ENCODE measurements around the gene PTPRS. TPM values are rescaled to one million over a fixed set of nuclear protein-coding genes. Genes with fewer than 3 reads are reported as not detected.
"Not testable (repeated sequence)": the region's sequence is repeated elsewhere in the genome, so short reads cannot be mapped to it uniquely, and the experiment has no call there.

PTPRS gene
- polyA plus RNA-seq, 6 donors from 2014 or later: 0.19 to 1.5 (median 0.73) TPM; not detected in 1

DNA sequence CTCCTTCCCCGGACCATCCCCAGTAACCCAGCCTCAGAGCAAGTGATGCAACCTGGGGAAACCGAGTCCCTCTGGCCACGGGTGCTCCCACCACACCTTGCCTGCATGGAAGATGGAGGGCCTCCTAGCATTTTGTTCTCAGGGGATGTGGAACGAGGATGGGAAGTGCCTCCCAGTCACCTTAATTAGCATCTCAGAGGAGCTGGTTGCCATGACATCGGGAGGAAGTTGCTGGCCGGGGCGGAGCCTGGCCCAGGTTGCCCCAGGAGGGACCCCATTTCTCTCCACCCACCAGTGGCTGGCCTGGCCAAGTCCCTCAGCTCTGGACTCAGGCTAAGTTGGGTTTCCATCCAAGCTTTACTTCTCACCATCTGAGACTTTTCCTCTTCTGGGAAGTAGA is 24.1 kb upstream of the PTPRS start:
- DNase-seq: no peak
- ATAC-seq (ENCODE audit: low read depth in 2 of 2): no peak
- Mint-ChIP-seq H3K4me3 (no peak overlapping the region), H3K36me3 (no peaks in the 10 kb centered on the region), H3K27me3 (peaks cover 11 to 15% (median 11%) of the 10 kb centered on the region in 3 donors), H3K4me1 (peaks cover 0 to 1% (median 0%) of the 10 kb centered on the region in 3 donors), H3K9me3 (peaks cover 0 to 2% (median 0%) of the 10 kb centered on the region in 7 donors), H3K27ac (no peak overlapping the region)

DNA sequence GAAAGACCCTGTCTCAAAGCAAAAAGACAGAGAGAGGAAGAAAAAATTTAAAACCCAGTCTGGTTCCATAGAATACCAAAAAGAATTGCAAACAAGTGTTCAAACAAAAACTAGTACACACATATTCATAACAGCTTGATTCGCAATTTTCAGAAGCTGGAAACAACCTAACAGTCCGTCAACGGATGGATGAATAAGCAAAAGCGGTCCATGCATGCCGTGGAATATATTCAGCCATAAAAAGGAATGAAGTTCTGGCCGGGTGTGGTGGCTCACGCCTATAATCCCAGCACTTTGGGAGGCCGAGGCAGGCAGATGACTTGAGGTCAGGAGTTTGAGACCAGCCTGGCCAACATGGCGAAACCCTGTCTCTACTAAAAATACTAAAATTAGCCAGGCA is 21.2 kb upstream of the PTPRS start:
- peaks cover 16 to 34% (median 28%) of the 10 kb centered on the region in 3 donors for H3K27me3 Mint-ChIP-seq
- H3K9me3 Mint-ChIP-seq; H3K4me3 Mint-ChIP-seq; DNase-seq; H3K36me3 Mint-ChIP-seq; ATAC-seq (ENCODE audit: low read depth in 2 of 2); H3K4me1 Mint-ChIP-seq; H3K27ac Mint-ChIP-seq: not testable (repeated sequence)

DNA sequence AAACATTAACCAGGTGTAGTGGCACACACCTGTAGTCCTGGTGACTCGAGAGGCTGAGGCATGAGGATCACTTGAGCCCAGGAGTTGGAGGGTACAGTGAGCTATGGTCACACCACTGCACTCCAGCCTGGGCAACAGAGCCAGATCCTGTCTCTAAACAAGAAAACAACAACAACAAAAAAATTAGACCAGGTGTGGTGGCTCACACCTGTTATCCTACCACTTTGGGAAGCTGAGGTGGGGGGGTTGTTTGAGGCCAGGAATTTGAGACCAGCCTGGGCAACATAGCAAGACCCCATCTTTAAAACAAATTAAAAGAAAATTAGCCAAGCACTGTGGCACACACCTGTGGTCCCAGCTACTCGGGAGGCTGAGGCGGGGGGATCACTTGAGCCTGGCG is 20.8 kb upstream of the PTPRS start:
- H3K36me3 Mint-ChIP-seq: peaks cover 0 to 3% of the 10 kb centered on the region in 2 donors
- no peak overlapping the region for H3K27ac Mint-ChIP-seq
- H3K4me1 Mint-ChIP-seq: peaks cover 0 to 1% (median 0%) of the 10 kb centered on the region in 3 donors
- peaks cover 16 to 38% (median 32%) of the 10 kb centered on the region in 3 donors for H3K27me3 Mint-ChIP-seq
- no peak overlapping the region for H3K4me3 Mint-ChIP-seq
- DNase-seq (no peak), ATAC-seq (ENCODE audit: low read depth in 2 of 2) (no peak)
- peaks cover 0 to 6% (median 0%) of the 10 kb centered on the region in 7 donors for H3K9me3 Mint-ChIP-seq

DNA sequence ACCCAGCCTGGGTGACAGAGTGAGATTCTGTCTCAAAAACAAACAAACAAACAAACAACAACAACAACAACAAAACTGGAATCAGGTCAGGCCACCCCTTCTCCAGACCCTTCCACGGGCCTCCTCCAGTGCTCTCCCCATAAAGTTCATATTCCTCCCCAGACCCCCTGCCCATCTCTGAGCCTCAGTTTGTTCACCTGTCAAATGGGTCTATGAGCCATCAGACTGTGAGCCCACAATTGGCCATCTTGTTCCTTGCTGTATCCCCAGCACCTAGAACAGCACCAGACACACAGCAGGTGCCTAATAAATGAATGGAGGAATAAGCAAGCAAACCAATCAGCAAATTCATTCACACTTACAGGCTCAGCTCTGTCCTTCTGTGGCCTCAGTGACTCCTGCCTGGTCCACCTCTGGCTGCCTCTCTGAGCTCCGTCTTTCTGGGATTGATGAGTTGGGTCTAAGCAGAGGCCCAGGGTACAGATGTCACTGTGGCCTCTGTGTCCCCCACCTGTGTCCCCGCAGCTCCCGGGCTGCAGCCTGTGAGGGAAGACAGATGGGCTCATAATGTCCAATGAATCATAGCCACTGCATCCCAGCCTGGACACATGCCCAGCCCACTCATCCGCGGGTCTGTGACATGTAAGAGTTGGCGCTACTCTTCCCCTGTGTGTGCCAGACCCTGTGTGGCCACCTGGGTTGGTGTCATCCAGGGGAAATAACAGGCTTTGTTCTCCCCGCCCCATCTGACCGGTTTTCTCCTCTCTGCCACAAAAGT is 19.6 kb upstream of the PTPRS start:
- no peak for ATAC-seq (ENCODE audit: low read depth in 2 of 2)
- Mint-ChIP-seq H3K27ac (peak overlapping the region in 1 of 6 donors; percentile 61), H3K36me3 (peaks cover 0 to 3% of the 10 kb centered on the region in 2 donors), H3K4me3 (peak overlapping the region in 2 of 8 donors; percentile 1 to 57), H3K4me1 (no peaks in the 10 kb centered on the region), H3K27me3 (peaks cover 16 to 50% (median 44%) of the 10 kb centered on the region in 3 donors), H3K9me3 (peaks cover 0 to 6% (median 0%) of the 10 kb centered on the region in 7 donors)
- DNase-seq: no peak

DNA sequence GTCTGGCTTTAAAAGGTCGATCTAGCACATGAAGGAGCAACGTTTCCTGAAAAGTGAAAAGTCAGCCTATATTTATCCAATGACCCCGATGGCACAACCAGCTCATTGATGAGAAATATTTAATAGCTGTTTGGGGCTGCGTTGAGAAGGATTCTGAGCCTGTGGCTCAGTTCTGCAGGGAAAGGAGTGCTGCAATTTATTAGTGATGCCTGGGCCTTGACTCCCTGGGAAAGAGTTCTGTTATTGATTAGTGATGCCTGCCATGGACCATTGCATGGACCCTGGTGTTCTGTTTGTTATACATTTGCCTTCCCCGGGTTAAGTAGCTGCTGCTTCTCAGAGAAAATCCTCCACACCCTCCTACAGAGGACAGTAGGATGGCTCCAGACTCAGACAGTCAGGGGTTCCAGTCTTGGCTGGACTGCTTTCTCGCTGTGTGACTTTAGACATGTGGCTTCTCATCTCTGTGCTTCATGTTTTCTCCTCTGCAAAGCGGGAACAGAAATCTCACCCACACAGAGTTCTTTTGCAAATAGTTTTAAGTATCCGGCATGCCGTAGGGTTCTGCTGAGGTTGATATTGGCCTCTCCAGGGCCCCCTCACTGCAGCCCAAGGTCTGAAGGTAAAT is 17.7 kb upstream of the PTPRS start:
- Mint-ChIP-seq H3K4me3 (peak overlapping the region in 1 of 8 donors; percentile 59), H3K27me3 (peaks cover 9 to 68% (median 61%) of the 10 kb centered on the region in 3 donors), H3K4me1 (peaks cover 0 to 4% (median 0%) of the 10 kb centered on the region in 3 donors), H3K36me3 (peaks cover 3 to 8% of the 10 kb centered on the region in 2 donors), H3K9me3 (peaks cover 0 to 6% (median 0%) of the 10 kb centered on the region in 7 donors), H3K27ac (peak overlapping the region in 2 of 6 donors; percentile 42 to 71)
- ATAC-seq (ENCODE audit: low read depth in 2 of 2) (no peak), DNase-seq (no peak)

DNA sequence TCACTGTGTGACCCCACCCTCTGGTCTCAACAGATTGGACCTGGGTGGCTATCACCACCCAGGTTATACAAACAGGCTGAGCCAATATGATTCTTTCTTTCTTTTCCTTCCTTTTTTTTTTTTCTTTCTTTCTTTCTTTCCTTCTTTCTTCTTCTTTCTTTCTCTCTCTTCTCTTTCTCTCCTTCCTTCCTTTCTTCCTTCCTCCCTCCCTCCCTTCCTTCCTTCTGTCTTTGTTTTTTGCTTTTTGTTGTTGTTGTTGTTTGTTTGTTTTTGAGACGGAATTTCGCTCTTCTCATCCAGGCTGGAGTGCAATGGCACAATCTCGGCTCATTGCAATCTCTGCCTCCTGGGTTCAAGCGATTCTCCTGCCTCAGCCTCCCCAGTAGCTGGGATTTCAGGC is 17.0 kb upstream of the PTPRS start:
- Mint-ChIP-seq H3K27ac (no peak overlapping the region), H3K36me3 (peaks cover 3 to 8% of the 10 kb centered on the region in 2 donors), H3K4me3 (no peak overlapping the region), H3K27me3 (peaks cover 10 to 70% (median 60%) of the 10 kb centered on the region in 3 donors), H3K9me3 (peaks cover 0 to 6% (median 0%) of the 10 kb centered on the region in 7 donors), H3K4me1 (peaks cover 0 to 4% (median 0%) of the 10 kb centered on the region in 3 donors)
- ATAC-seq (ENCODE audit: low read depth in 2 of 2) (no peak), DNase-seq (no peak)

DNA sequence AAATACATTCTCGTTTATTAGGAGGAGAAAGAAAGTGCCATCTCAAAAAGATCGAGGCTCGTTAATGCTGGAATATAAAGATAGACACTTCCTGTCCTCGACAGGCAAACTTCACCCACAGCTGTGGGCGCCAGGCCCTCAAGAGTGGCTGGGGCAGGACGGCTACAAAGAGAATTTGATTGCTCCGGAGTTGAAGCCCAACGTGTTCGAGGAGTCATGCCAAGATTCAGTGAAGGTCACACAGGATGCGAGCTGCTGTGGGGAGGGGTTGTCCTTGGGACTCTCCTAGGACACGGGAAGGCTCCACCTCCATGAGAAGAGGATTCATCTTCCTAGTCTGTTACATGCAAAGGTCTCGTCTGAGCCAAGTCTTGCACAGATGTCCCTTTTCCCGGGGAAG is 16.3 kb upstream of the PTPRS start:
- Mint-ChIP-seq H3K9me3 (peaks cover 0 to 6% (median 0%) of the 10 kb centered on the region in 7 donors), H3K36me3 (peaks cover 3 to 8% of the 10 kb centered on the region in 2 donors), H3K27ac (no peak overlapping the region), H3K27me3 (peaks cover 15 to 77% (median 59%) of the 10 kb centered on the region in 3 donors), H3K4me1 (peaks cover 0 to 4% (median 0%) of the 10 kb centered on the region in 3 donors), H3K4me3 (no peak overlapping the region)
- ATAC-seq (ENCODE audit: low read depth in 2 of 2): no peak
- DNase-seq: no peak

DNA sequence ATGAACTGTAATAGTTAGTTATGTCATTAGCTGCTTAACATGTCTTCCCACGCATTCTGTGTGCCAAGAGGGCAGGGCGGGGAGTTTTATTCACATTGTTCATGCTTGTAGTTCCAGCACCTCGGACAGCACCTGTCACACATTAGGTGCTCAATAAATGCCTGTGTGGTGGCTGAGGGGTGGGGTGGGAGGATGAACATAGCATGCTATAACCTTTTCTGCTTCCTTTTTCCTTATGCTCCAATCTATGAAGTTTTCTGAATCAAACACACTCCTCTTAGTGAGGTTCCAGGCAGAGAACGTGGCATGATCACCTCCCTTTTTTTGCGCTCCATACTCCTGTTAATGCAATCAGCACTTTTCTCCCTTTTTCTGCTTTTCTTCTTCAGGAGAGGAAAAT is 15.8 kb upstream of the PTPRS start:
- H3K4me1 Mint-ChIP-seq: peaks cover 0 to 4% (median 0%) of the 10 kb centered on the region in 3 donors
- H3K4me3 Mint-ChIP-seq: peak overlapping the region in 1 of 8 donors; percentile 15
- peaks cover 0 to 6% (median 0%) of the 10 kb centered on the region in 7 donors for H3K9me3 Mint-ChIP-seq
- peaks cover 15 to 79% (median 64%) of the 10 kb centered on the region in 3 donors for H3K27me3 Mint-ChIP-seq
- ATAC-seq (ENCODE audit: low read depth in 2 of 2) (no peak), DNase-seq (no peak)
- H3K36me3 Mint-ChIP-seq: peaks cover 3 to 8% of the 10 kb centered on the region in 2 donors
- H3K27ac Mint-ChIP-seq: no peak overlapping the region

DNA sequence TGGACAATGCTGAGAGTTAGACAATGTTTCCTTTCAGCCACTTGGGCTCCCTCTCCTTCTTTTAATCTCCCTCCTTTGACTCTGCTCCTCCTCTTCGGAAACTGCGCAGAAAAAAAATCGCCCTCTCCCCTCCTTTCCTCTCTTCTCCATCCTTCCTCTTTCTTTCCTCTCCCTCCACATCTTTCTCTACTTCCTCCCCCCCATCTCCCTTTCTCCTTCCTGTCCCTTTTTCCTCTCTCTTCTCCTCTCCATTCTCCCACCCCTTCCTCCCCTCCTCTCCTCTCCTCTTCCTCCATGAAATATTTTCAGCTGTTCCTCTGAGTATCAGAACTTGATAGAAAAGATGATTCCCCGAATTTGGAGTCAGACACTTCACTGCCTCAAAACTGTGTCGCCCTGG is 15.1 kb upstream of the PTPRS start:
- peak overlapping the region in 1 of 6 donors; percentile 47 for H3K27ac Mint-ChIP-seq
- H3K4me3 Mint-ChIP-seq: no peak overlapping the region
- H3K27me3 Mint-ChIP-seq: peaks cover 13 to 83% (median 69%) of the 10 kb centered on the region in 3 donors
- peaks cover 0 to 8% (median 0%) of the 10 kb centered on the region in 7 donors for H3K9me3 Mint-ChIP-seq
- peaks cover 3 to 8% of the 10 kb centered on the region in 2 donors for H3K36me3 Mint-ChIP-seq
- ATAC-seq (ENCODE audit: low read depth in 2 of 2) (no peak), DNase-seq (no peak)
- H3K4me1 Mint-ChIP-seq: peaks cover 0 to 4% (median 0%) of the 10 kb centered on the region in 3 donors

DNA sequence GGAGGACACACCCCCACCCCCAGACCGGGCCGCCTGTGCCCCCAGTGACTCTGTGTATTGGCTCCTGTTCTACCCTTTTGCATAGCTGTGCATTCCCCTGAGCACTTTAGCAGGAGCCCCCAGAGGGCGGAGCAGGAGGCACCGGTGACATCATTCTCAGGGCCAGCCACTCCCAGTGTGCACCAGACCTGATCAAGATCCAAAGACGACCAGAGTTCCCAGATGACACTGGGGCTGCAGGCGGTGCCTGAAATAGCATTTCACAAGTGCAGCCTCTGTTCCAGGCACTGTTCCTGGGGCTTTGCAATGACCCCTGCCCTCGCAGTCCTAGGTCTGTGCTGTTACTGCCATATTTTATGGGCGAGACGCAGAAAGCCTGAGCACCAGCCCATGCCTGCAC is 14.5 kb upstream of the PTPRS start:
- Mint-ChIP-seq H3K4me1 (peaks cover 0 to 4% (median 0%) of the 10 kb centered on the region in 3 donors), H3K27me3 (peaks cover 11 to 77% (median 66%) of the 10 kb centered on the region in 3 donors), H3K9me3 (peaks cover 0 to 8% (median 0%) of the 10 kb centered on the region in 7 donors), H3K4me3 (no peak overlapping the region), H3K27ac (no peak overlapping the region), H3K36me3 (peaks cover 3 to 8% of the 10 kb centered on the region in 2 donors)
- ATAC-seq (ENCODE audit: low read depth in 2 of 2) (no peak), DNase-seq (no peak)

DNA sequence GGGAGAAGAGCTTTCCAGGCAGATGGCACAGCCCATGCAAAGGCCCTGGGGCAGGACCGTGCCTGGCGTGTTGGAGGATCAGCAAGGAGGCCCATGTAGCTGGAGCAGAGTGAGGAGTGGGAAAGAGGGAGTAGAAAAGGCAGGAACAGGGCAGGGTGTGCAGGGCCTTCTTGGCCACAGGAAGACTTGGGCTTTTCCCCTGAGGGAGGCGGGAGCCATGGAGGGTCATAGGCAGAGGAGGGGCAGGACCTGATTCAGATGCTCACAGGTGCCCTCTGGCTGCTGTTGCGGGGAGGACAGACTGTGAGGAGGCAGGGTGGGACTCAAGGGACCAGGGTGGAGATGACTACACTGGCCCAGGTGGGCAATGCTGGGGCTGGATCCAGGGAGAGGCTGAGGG is 13.8 kb upstream of the PTPRS start:
- H3K4me1 Mint-ChIP-seq: peaks cover 0 to 4% (median 0%) of the 10 kb centered on the region in 3 donors
- H3K36me3 Mint-ChIP-seq: peaks cover 3 to 8% of the 10 kb centered on the region in 2 donors
- peak overlapping the region in 1 of 8 donors; percentile 15 for H3K4me3 Mint-ChIP-seq
- H3K27ac Mint-ChIP-seq: no peak overlapping the region
- no peak for ATAC-seq (ENCODE audit: low read depth in 2 of 2)
- H3K9me3 Mint-ChIP-seq: peaks cover 0 to 6% (median 0%) of the 10 kb centered on the region in 7 donors
- H3K27me3 Mint-ChIP-seq: peaks cover 11 to 72% (median 62%) of the 10 kb centered on the region in 3 donors
- no peak for DNase-seq

DNA sequence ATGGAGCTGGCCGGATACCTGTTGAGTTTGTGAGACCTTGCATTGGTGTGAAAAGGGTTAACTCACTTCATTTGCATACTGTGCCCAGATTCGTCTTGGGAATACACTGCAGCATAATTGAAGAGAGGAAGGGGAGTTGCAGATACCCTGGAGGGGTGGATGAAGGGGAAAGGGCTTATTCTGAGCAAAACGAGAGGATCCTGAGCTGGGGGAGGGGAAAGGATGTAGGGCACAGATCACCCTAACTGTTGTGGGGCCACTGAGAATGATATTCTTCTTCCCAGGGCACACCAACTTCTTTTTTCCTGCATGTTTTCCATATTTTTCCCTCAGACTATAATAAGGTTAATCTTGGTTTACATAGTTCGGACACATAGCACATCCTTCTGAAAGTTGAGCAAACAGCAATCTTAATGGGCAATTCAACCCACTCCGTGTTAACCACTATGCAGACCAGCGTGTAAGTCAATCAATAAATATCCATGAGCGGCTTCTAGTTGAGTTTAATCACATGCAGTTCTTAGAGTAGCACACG is 11.7 kb upstream of the PTPRS start:
- ATAC-seq (ENCODE audit: low read depth in 2 of 2) (no peak), DNase-seq (no peak)
- H3K4me3 Mint-ChIP-seq: no peak overlapping the region
- H3K9me3 Mint-ChIP-seq: peaks cover 2 to 8% (median 6%) of the 10 kb centered on the region in 7 donors
- H3K36me3 Mint-ChIP-seq: peaks cover 3 to 8% of the 10 kb centered on the region in 2 donors
- H3K27me3 Mint-ChIP-seq: peaks cover 16 to 69% (median 61%) of the 10 kb centered on the region in 3 donors
- H3K27ac Mint-ChIP-seq: peak overlapping the region in 2 of 6 donors; percentile 82 to 87
- H3K4me1 Mint-ChIP-seq: peaks cover 0 to 4% (median 0%) of the 10 kb centered on the region in 3 donors

DNA sequence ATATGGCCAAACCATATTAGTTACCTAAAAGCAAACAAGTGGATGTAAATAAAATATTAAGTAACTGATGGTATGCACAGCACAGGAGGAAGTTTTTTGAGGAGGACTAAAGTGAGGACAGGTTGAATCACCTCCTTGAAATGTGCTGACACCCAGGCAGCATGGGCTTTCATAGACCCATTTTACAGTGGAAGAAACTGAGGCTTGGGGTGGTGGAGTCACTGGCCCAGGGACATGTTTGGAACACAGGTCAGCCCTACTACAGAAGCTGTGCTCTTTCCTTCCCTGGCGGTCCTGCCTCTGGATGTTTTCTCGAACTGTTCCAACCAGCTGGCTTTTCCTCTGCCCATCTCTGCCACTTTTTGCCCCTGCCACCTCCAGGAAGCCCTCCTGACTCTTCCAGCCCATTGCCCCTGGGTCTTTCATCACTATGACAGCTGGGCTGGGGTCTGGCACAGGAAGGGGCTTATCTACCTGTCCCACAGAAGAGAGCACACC is 11.2 kb upstream of the PTPRS start:
- H3K36me3 Mint-ChIP-seq: peaks cover 3 to 9% of the 10 kb centered on the region in 2 donors
- no peak overlapping the region for H3K4me3 Mint-ChIP-seq
- ATAC-seq (ENCODE audit: low read depth in 2 of 2) (no peak), DNase-seq (no peak)
- H3K9me3 Mint-ChIP-seq: peaks cover 2 to 12% (median 7%) of the 10 kb centered on the region in 7 donors
- peaks cover 15 to 68% (median 57%) of the 10 kb centered on the region in 3 donors for H3K27me3 Mint-ChIP-seq
- H3K27ac Mint-ChIP-seq: peak overlapping the region in 2 of 6 donors; percentile 82 to 87
- peaks cover 0 to 4% (median 0%) of the 10 kb centered on the region in 3 donors for H3K4me1 Mint-ChIP-seq
